IPS-11a (cell line): Measurements from ENCODE around the gene DMRT1.
"Not testable (repeated sequence)": the region's sequence is repeated elsewhere in the genome, so short reads cannot be mapped to it uniquely, and the experiment has no call there.

Source experiments
- H3K4me3 ChIP-seq: one replicate; pipeline ENCODE4 v1.5.1; 2013; ENCODE audit warnings: low read depth, low read length, control low read depth

DMRT1 gene

DNA sequence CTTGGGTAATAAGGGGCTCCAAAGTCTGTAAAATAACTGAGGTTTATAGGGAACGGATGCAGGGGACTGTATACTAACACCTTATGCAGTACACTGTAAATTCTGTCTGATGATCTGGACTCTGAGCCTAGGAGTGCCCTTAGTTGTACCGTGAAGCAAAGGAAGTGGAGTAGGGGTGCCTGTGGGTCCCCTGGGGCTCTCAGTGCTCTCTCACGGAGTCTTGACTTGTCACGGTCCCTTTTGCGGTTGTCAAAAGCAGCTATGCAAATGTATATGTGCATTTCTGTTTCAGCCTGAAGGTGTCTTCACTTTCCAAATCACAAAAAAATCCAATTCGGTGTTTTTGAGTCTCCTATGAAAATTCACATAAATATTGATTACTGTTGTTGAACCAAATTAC is 17.8 kb downstream of the DMRT1 start:
- H3K4me3 ChIP-seq = no peak overlapping the region

DNA sequence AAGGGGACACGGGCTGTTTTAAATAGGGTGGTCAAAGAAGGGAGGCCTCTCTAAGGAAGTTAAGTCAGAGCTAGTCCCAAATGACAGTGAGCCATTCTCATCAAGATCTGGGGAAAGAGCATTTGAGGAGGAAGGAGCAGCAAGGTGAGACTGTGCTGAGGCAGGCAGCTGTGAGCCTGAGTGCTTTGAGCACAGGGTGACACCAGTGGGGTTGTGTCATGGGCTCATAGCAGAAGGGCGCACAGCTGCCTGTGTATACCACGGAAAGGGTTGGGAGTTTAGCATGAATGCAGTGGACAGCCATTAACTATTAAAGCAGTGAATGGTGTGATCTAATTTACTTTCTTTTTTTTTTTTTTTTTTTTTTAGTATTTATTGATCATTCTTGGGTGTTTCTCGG is 19.2 kb downstream of the DMRT1 start:
- H3K4me3 ChIP-seq = no peak overlapping the region

- H3K4me3 ChIP-seq = not testable (repeated sequence)
Observed at GRCh38 chr9:861525-861924, 20.0 kb downstream of the DMRT1 start.

GRCh38 chr9:875119-875962 is 33.8 kb downstream of the DMRT1 start:
- no peak overlapping the region for H3K4me3 ChIP-seq

DNA sequence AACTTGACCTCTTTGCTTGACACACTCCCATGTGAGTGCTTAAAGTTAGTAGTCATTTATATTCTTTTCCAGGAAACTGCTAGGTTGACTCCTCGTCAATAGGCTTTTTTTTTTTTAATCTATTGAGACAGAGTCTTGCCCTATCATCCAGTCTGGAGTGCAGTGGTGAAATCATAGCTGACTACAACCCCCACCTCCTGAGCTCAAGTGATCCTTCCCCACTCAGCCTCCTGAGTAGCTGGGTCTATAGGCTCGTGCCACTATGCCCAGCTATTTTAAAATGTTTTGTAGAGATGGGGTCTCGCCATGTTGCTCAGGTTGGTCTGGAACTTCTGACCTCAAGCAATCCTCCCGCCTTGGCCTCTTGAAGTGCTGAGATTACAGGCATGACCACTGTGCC is 34.9 kb downstream of the DMRT1 start:
- H3K4me3 ChIP-seq = no peak overlapping the region

GRCh38 chr9:878239-878638 is 36.7 kb downstream of the DMRT1 start:
- H3K4me3 ChIP-seq = no peak overlapping the region

DNA sequence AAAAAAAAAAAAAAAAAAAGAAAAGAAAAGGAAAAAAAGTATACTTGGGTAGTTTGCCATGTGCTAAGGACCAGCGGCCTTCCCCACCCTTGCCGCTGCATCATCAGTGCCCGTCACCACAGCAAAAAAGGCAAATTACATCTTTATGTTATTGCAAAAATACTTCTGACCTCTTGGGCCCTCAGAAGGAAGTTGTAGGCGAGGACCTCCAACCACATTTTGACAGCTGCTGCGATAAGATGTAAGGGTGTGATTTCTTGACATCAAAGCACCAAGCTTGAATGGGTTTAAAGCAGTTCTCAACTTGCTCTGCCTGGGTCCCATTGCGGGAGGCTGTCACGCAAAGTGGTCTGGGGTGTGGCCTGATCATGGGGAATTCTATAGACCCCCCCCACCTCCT is 39.2 kb downstream of the DMRT1 start:
- no peak overlapping the region for H3K4me3 ChIP-seq

DNA sequence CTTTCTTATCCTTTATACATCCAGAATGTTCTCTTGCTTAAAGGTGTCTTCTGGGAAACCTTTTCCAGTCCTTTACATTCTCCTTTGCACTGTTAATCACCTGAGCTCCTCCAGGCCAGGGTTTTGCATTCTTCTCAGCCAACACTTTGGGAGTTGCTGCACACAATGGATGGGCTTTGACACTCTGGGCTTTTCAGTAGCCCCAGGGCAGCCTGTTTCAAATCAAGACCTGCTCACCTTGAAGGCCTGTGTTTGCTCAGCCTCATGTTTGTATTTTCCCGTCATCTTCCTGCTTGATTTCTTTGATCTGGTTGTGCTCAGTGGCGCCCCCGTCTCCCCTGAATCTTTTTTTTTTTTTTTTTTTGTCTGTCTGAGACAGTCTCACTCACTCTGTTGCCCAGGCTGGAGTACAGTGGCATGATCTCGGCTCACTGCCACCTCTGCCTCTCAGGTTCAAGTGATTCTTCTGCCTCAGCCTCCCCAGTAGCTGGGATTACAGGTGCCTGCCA is 41.0 kb downstream of the DMRT1 start:
- H3K4me3 ChIP-seq = no peak overlapping the region

GRCh38 chr9:883011-883410 is 41.5 kb downstream of the DMRT1 start:
- no peak overlapping the region for H3K4me3 ChIP-seq

DNA sequence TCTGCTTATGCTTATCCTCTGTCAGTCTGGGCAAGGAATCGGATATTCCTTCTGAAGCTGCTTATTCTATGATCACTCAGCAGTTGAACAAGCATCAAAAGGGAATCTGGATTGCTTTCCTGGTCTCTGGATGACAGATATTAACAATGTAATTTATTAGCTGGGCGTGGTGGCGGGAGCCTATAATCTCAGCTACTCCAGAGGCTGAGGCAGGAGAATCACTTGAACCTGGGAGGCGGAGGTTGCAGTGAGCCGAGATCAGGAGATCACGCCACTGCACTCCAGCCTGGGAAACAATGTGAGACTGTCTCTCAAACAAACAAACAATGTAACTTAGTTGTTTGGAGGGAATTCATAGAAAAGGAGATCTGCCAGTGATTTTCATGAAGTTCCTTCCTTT is 45.4 kb downstream of the DMRT1 start:
- H3K4me3 ChIP-seq = no peak overlapping the region

- H3K4me3 ChIP-seq = no peak overlapping the region
Observed at GRCh38 chr9:892123-892522, 50.6 kb downstream of the DMRT1 start.

GRCh38 chr9:893115-893514 is 51.6 kb downstream of the DMRT1 start:
- H3K4me3 ChIP-seq = no peak overlapping the region

GRCh38 chr9:893843-894420 is 52.4 kb downstream of the DMRT1 start:
- no peak overlapping the region for H3K4me3 ChIP-seq

DNA sequence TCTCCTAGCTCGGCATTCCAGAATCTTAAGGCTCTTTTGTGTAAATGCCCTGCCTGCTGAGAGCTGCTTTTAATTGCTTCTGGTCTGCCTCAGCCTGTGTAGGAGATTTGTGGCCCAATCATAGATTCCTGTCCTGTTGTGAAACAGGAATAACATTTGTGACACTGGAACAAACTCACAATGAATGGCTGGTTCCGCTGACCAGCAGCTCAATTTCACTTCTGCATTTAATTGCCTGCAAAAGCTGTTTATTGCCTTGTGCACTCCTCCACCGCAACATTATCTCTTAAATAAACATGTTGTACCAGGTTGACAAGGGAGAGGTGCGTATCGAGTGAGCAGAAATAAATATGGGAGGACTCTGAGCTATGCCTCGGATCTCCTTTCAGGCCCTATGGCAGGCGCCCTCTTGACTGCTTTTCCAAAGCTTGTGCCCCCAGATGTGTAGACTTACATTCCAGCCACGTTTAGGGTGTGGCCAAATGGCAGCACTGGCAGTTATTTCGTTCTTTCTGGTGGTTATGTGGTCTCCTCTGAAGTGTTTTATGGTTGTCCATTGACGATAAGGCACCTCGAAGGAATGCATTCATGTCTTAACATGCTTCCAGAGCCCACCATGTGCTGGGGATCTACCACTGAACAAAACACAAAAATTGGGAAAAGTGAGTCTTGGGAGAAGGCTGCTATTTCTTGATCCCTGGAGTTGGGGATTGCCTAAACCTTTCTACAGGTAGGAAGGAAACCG is 58.1 kb downstream of the DMRT1 start:
- H3K4me3 ChIP-seq = no peak overlapping the region

- H3K4me3 ChIP-seq = no peak overlapping the region
Observed at GRCh38 chr9:903886-904285, 62.4 kb downstream of the DMRT1 start.

GRCh38 chr9:905906-906305 is 64.4 kb downstream of the DMRT1 start:
- H3K4me3 ChIP-seq = no peak overlapping the region

DNA sequence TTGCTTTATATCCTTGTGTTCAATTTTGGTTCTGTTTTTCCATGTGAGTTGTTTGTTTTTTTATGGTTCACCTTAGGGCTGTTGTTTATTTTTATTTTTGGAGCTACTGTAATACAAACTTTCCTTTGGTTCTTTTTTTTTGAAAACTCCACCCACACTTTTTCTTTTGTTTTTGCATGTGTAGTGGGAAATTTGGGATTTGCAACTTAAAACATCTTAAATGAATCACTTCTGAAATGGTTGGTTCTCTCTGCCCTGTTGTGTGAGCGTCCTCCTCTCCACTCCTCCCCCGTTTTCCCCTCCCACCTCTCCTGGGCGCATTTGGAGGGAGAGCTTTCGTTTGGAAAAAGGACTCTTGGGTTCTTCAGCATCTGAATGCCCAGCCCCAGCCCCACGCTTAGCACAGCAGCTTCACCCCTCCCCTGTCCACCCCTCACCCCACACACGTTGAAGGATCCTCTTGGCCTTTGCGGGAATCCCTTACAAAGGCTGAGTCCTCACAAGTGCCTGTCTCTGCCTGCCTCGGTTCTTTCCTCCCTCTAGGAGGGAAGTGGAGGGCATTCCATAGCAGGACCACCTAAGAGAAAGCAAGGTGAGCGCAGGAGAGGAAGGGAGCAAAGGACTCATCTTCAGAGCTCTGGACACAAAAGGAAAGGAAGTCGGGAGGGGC is 67.2 kb downstream of the DMRT1 start:
- no peak overlapping the region for H3K4me3 ChIP-seq

DNA sequence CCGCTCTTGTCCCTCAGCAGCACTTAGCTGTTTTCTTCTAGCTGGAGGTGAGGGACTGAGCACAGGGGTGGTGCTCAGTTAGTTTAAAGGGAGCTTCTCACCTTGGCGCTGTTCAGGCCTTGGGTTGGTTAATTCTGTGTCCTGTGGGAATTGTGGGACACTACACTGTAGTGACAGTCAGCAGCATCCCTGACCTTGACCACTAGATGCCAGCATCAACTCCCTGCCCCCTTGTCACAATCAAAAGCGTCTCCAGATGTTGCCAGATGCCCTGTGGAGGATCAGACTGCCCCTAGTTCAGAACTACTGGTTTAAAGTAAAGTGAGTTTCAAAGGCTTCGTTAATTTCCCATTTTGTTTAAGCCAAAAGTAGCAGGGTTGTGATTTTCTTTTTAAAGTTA is 69.5 kb downstream of the DMRT1 start:
- H3K4me3 ChIP-seq = no peak overlapping the region

GRCh38 chr9:912776-913175 is 71.3 kb downstream of the DMRT1 start:
- no peak overlapping the region for H3K4me3 ChIP-seq

GRCh38 chr9:913526-913925 is 72.0 kb downstream of the DMRT1 start:
- not testable (repeated sequence) for H3K4me3 ChIP-seq

GRCh38 chr9:917730-918129 is 76.2 kb downstream of the DMRT1 start:
- no peak overlapping the region for H3K4me3 ChIP-seq
